ENCODE data around the gene TMEM138.
A peak's percentile ranks its signal among the peaks of the same experiment; 100 is the strongest.

TMEM138 gene

DNA sequence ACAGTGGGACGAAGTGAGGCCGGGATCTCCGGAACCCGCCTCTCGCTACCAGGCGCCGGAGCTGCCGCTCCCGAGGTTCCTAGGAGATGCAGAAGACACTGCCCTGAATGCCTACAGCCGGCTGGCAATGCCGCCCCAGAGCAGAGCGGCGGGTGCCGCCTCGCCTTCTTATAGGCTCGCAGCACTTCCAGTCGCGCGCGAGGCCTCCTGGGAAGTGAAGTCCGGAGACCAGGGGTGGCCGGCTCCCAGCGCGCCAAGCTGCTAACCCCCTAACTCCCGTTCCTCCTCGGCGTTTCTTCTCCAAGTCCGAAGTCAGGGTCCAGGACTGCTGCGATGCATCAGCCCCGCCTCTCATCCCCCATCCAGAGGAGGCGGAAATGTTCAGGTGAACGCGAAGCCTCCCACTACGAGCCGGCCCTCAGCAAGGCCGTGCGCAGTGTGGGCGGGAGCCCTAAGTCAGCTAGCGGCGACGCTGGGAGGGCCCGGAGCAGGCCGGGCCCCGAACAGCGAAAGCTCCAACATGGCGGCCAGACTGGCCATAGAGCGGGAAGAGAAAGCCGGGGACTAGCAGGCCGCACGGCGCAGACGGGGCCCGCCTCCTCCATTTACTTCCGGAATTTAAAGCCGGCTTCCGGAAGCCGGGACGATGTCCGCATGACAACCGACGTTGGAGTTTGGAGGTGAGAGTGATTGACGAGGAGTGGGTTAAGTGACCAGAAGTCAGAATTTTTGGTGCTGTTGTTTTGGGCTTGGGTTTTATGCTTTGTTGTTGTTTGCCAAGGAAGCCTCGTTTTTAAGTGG, at the start of gene TMEM138, which contains the start of gene CYB561A3:
Gene TMEM138, plus strand, starts transcription at position 634 of the 801 bp plus-strand sequence. CDS start 2,017 bp downstream, outside the sequence.
Gene CYB561A3, minus strand, starts transcription at position 142 of the 801 bp plus-strand sequence. CDS start 5,169 bp downstream, outside the sequence.
- H3F3A ChIP-seq (ENCODE audit: insufficient read depth, low read length) = peaks cover 10% of the 10 kb centered on the region; the same call in 1 of the 2 replicates
- peak within 1 kb of the TSS; percentile 97 for H2AFZ ChIP-seq (ENCODE audit: low read length)
- H3K27ac ChIP-seq (ENCODE audit: low read length) = peak within 1 kb of the TSS; percentile 98
- TF ChIP-seq EZH2 (optimal IDR thresholded peaks at IDR 0.05; ENCODE audit: low read depth, low read length) (no peak), EZH2phosphoT487 (IDR thresholded peaks at IDR 0.05; ENCODE audit: low read length) (no peak)
- TF ChIP-seq, protein P1, sequence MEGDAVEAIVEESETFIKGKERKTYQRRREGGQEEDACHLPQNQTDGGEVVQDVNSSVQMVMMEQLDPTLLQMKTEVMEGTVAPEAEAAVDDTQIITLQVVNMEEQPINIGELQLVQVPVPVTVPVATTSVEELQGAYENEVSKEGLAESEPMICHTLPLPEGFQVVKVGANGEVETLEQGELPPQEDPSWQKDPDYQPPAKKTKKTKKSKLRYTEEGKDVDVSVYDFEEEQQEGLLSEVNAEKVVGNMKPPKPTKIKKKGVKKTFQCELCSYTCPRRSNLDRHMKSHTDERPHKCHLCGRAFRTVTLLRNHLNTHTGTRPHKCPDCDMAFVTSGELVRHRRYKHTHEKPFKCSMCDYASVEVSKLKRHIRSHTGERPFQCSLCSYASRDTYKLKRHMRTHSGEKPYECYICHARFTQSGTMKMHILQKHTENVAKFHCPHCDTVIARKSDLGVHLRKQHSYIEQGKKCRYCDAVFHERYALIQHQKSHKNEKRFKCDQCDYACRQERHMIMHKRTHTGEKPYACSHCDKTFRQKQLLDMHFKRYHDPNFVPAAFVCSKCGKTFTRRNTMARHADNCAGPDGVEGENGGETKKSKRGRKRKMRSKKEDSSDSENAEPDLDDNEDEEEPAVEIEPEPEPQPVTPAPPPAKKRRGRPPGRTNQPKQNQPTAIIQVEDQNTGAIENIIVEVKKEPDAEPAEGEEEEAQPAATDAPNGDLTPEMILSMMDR (IDR thresholded peaks at IDR 0.05; ENCODE audit: low read length) = no peak
- peaks cover 37% of the 10 kb centered on the region for H3K79me2 ChIP-seq (ENCODE audit: low read length)
- no peaks in the 10 kb centered on the region for H3K9me2 ChIP-seq (replicated peaks; ENCODE audit: insufficient read depth, low read length)
- peaks cover 15% of the 10 kb centered on the region; the same call in 1 of the 2 replicates for H3K4me1 ChIP-seq (ENCODE audit: low read length)
- no peaks in the 10 kb centered on the region for H3K9me3 ChIP-seq (replicated peaks; ENCODE audit: insufficient read depth, low read length)
- DNase-seq = peak; percentile 93
- peak within 1 kb of the TSS; percentile 83 for H3K4me3 ChIP-seq (ENCODE audit: low read length)
- H3K36me3 ChIP-seq (replicated peaks; ENCODE audit: insufficient read depth, low read length) = peaks cover 10% of the 10 kb centered on the region
- no peaks in the 10 kb centered on the region for H4K20me1 ChIP-seq (ENCODE audit: insufficient read depth, low read length)
- no peaks in the 10 kb centered on the region for H3K27me3 ChIP-seq (replicated peaks; ENCODE audit: insufficient read depth, low read length)
- peak within 1 kb of the TSS; percentile 92 for H3K4me2 ChIP-seq (ENCODE audit: low read depth, low read length)
- H3K9ac ChIP-seq (ENCODE audit: low read length) = peak within 1 kb of the TSS; percentile 98

DNA sequence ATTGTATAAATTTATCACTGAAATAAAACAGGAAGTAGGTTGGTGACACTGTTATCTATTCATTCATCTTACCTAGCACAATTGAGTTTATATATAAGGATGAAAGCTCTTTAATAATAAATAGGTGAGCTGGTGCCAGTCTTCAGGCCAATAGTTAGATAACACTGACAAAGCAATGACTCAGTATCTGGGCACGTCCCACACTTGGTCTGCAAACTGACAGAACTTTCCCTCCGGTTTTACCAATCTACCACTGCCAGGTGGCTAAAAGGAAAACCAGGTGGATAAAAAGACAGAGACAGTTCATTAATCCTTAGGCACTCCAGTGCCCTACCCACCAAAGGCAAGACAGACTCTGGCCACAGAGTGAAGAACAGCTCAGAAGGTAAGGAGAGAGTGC, 46.9 kb upstream of the TMEM138 start:
- no peaks in the 10 kb centered on the region for H3F3A ChIP-seq (ENCODE audit: insufficient read depth, low read length)
- no peaks in the 10 kb centered on the region for H4K20me1 ChIP-seq (ENCODE audit: insufficient read depth, low read length)
- no peak overlapping the region for H3K27ac ChIP-seq (ENCODE audit: low read length)
- H3K36me3 ChIP-seq (replicated peaks; ENCODE audit: insufficient read depth, low read length) = peaks cover 23% of the 10 kb centered on the region
- no peak for TF ChIP-seq EZH2phosphoT487 (IDR thresholded peaks at IDR 0.05; ENCODE audit: low read length)
- TF ChIP-seq, protein P1 (IDR thresholded peaks at IDR 0.05; ENCODE audit: low read length) = no peak
- H3K9me2 ChIP-seq (replicated peaks; ENCODE audit: insufficient read depth, low read length) = no peaks in the 10 kb centered on the region
- H3K4me2 ChIP-seq (ENCODE audit: low read depth, low read length) = no peak overlapping the region
- no peak overlapping the region for H3K9ac ChIP-seq (ENCODE audit: low read length)
- no peaks in the 10 kb centered on the region for H3K4me1 ChIP-seq (ENCODE audit: low read length)
- H2AFZ ChIP-seq (ENCODE audit: low read length) = no peak overlapping the region
- DNase-seq = no peak
- no peak overlapping the region for H3K4me3 ChIP-seq (ENCODE audit: low read length)
- H3K79me2 ChIP-seq (ENCODE audit: low read length) = no peaks in the 10 kb centered on the region
- H3K27me3 ChIP-seq (replicated peaks; ENCODE audit: insufficient read depth, low read length) = no peaks in the 10 kb centered on the region
- no peaks in the 10 kb centered on the region for H3K9me3 ChIP-seq (replicated peaks; ENCODE audit: insufficient read depth, low read length)

DNA sequence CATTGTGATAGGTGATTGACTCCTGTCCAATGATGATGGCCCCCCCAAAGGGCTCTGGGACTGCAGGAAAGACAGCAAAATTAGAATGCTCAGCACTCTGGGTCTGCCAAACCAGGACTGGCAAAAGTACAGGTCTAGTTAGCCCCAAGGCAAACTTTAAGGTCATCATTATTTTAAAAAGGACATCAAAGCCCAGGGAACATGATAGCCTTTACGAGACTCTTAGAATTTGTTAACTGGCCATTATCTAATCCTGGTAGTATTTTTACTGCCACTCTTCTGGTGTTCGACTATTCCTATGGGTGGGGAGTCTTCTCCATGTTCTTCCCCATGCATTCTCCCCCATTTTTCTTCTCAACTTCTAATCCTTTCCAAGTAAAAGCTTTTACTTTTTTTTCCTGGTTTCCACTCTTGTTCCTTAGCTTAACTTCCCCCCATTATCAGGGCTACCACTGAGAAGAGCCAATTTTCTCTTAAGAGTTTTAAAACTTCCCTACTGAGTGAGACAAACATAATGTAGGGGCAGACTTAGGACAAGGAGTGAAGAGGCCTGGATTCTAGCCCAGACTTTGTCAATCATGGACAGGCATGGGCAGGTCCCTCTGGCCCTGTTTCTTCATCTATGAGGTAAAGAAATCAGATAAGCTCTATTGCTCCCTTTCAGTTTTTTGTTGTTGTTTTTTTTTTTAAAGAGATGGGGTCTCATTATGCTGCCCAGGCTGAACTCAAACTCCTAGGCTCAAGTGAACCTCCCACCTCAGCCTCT, 36.3 kb upstream of the TMEM138 start:
- DNase-seq = no peak
- Histone ChIP-seq H3K4me1 (ENCODE audit: low read length) (no peaks in the 10 kb centered on the region), H3K9me2 (replicated peaks; ENCODE audit: insufficient read depth, low read length) (no peaks in the 10 kb centered on the region), H2AFZ (ENCODE audit: low read length) (no peak overlapping the region), H3K27ac (ENCODE audit: low read length) (no peak overlapping the region), H3K79me2 (ENCODE audit: low read length) (peaks cover 58% of the 10 kb centered on the region), H4K20me1 (ENCODE audit: insufficient read depth, low read length) (0 out of 2 replicates have a peak, but pooled peaks cover 11% of the 10 kb centered on the region), H3K9me3 (replicated peaks; ENCODE audit: insufficient read depth, low read length) (no peaks in the 10 kb centered on the region), H3K36me3 (replicated peaks; ENCODE audit: insufficient read depth, low read length) (peaks cover 25% of the 10 kb centered on the region; the same call in 1 of the 2 replicates), H3F3A (ENCODE audit: insufficient read depth, low read length) (no peaks in the 10 kb centered on the region), H3K4me3 (ENCODE audit: low read length) (no peak overlapping the region), H3K4me2 (ENCODE audit: low read depth, low read length) (no peak overlapping the region), H3K27me3 (replicated peaks; ENCODE audit: insufficient read depth, low read length) (no peaks in the 10 kb centered on the region), H3K9ac (ENCODE audit: low read length) (no peak overlapping the region)
- TF ChIP-seq, protein P1 (IDR thresholded peaks at IDR 0.05; ENCODE audit: low read length) = no peak
- TF ChIP-seq EZH2phosphoT487 (IDR thresholded peaks at IDR 0.05; ENCODE audit: low read length) (no peak), EZH2 (optimal IDR thresholded peaks at IDR 0.05; ENCODE audit: low read depth, low read length) (no peak)
